ENCODE measurements around the gene RIBC2. TPM values are rescaled to one million over a fixed set of nuclear protein-coding genes. Genes with fewer than 3 reads are reported as not detected.

The RIBC2 gene
- total RNA-seq, 1 donor from 2014 or later, result 2.6 TPM

DNA sequence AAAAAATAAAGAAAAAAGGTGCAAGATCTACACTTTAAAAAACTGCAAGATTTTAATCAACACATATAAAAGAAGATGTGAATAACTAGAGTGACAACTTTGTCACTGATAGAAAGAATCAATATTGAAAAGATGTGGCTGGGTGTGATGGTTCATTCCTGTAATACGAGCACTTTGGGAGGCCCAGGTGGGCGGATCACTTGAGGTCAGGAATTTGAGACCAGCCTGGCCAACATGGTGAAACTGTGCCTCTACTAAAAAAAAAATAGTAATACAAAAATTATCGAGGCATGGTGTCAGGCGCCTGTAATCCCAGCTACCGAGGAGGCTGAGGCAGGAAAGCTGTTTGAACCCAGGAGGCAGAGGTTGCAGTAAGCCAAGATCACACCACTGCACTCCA, 68.2 kb downstream of the RIBC2 start:
- Histone ChIP-seq H3K27ac (no peak overlapping the region), H3K27me3 (ENCODE audit: low read depth) (no peaks in the 10 kb centered on the region), H3K4me3 (no peak overlapping the region), H3K36me3 (no peaks in the 10 kb centered on the region), H3K4me1 (no peaks in the 10 kb centered on the region), H3K9me3 (no peaks in the 10 kb centered on the region)
- intact Hi-C loops (cut with DNase I), result no loop called here
- ATAC-seq (no peak), DNase-seq (no peak)
- TF ChIP-seq, protein P1, sequence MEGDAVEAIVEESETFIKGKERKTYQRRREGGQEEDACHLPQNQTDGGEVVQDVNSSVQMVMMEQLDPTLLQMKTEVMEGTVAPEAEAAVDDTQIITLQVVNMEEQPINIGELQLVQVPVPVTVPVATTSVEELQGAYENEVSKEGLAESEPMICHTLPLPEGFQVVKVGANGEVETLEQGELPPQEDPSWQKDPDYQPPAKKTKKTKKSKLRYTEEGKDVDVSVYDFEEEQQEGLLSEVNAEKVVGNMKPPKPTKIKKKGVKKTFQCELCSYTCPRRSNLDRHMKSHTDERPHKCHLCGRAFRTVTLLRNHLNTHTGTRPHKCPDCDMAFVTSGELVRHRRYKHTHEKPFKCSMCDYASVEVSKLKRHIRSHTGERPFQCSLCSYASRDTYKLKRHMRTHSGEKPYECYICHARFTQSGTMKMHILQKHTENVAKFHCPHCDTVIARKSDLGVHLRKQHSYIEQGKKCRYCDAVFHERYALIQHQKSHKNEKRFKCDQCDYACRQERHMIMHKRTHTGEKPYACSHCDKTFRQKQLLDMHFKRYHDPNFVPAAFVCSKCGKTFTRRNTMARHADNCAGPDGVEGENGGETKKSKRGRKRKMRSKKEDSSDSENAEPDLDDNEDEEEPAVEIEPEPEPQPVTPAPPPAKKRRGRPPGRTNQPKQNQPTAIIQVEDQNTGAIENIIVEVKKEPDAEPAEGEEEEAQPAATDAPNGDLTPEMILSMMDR (IDR thresholded peaks at IDR 0.05), result no peak

Other genes with a start within 250 kb of the RIBC2 start
- gene NUP50, start 249.8 kb upstream of the RIBC2 start, total RNA-seq, result 49.5 TPM
- gene KIAA0930, start 172.8 kb upstream of the RIBC2 start, total RNA-seq, result 89.2 TPM
- gene UPK3A, start 128.7 kb upstream of the RIBC2 start, total RNA-seq, result not detected
- 19.8 TPM for gene FAM118A, start 103.8 kb upstream of the RIBC2 start, total RNA-seq
- gene SMC1B, start 94 bp upstream of the RIBC2 start, total RNA-seq, result not detected
- gene FBLN1, start 89.2 kb downstream of the RIBC2 start, total RNA-seq, result 307 TPM